ENCODE data around the gene PBX4. TPM values are rescaled to one million over a fixed set of nuclear protein-coding genes. Genes with fewer than 3 reads are reported as not detected.
A peak's percentile ranks its signal among the peaks of the same experiment; 100 is the strongest.
"Not testable (repeated sequence)": the region's sequence is repeated elsewhere in the genome, so short reads cannot be mapped to it uniquely, and the experiment has no call there.

Gene PBX4
- total and polyA plus RNA-seq, 10 donors, result 4.4 to 17.8 (median 9.7) TPM

GRCh38 chr19:19615086-19615485, 3.4 kb downstream of the PBX4 start:
- Histone ChIP-seq H3K27me3 (replicated peaks in 1 of 7) (peaks cover 0 to 13% (median 0%) of the 10 kb centered on the region in 7 donors), H3K27ac (peak overlapping the region in 1 of 8 donors; percentile 22), H3K4me1 (peaks cover 0 to 37% (median 17%) of the 10 kb centered on the region in 6 donors), H3K4me3 (no peak overlapping the region), H3K9me3 (no peaks in the 10 kb centered on the region), H3K36me3 (no peaks in the 10 kb centered on the region)
- no peak for DNase-seq
- intact Hi-C loops (cut with DNase I; ENCODE audit: low total_unique reads), result no loop called here
- WGBS, 5 donors, result 66 to 90% (median 81%) methylated on average over 3 of the region's 3 CpGs
- TF ChIP-seq CTCF (IDR thresholded peaks at IDR 0.05 in 8 of 11, conservative IDR thresholded peaks at IDR 0.05 in 3 of 11), result no peak
- TF ChIP-seq POLR2AphosphoS5 (IDR thresholded peaks at IDR 0.05), result no peak
- no peak for TF ChIP-seq POLR2A (IDR thresholded peaks at IDR 0.05)

GRCh38 chr19:19613506-19613905, 5.0 kb downstream of the PBX4 start:
- 89 to 94% (median 94%) methylated on average over 4 of the region's 4 CpGs for WGBS, 5 donors
- intact Hi-C loops (cut with DNase I; ENCODE audit: low total_unique reads), result no loop called here
- TF ChIP-seq POLR2AphosphoS5 (IDR thresholded peaks at IDR 0.05) (no peak), POLR2A (IDR thresholded peaks at IDR 0.05) (no peak), CTCF (IDR thresholded peaks at IDR 0.05 in 8 of 11, conservative IDR thresholded peaks at IDR 0.05 in 3 of 11) (no peak)
- H3K4me1 ChIP-seq, result peaks cover 0 to 28% (median 8%) of the 10 kb centered on the region in 6 donors
- no peak overlapping the region for H3K4me3 ChIP-seq
- peaks cover 0 to 13% (median 0%) of the 10 kb centered on the region in 7 donors for H3K27me3 ChIP-seq (replicated peaks in 1 of 7)
- no peak overlapping the region for H3K27ac ChIP-seq
- no peaks in the 10 kb centered on the region for H3K36me3 ChIP-seq
- DNase-seq, result no peak
- no peaks in the 10 kb centered on the region for H3K9me3 ChIP-seq

GRCh38 chr19:19610376-19611202, 7.9 kb downstream of the PBX4 start:
- Histone ChIP-seq H3K36me3 (no peaks in the 10 kb centered on the region), H3K4me3 (no peak overlapping the region), H3K9me3 (no peaks in the 10 kb centered on the region), H3K27me3 (replicated peaks in 1 of 7) (no peaks in the 10 kb centered on the region), H3K27ac (no peak overlapping the region), H3K4me1 (peaks cover 0 to 13% (median 0%) of the 10 kb centered on the region in 6 donors)
- no peak for DNase-seq
- 86 to 92% (median 91%) methylated on average over 10 of the region's 10 CpGs for WGBS, 5 donors
- TF ChIP-seq CTCF (IDR thresholded peaks at IDR 0.05 in 8 of 11, conservative IDR thresholded peaks at IDR 0.05 in 3 of 11), result no peak
- intact Hi-C loops (cut with DNase I; ENCODE audit: low total_unique reads), result no loop called here

- H3K4me3 ChIP-seq; DNase-seq; intact Hi-C loops (cut with DNase I; ENCODE audit: low total_unique reads); H3K36me3 ChIP-seq; H3K9me3 ChIP-seq; H3K27me3 ChIP-seq (replicated peaks in 1 of 7): not testable (repeated sequence)
- Histone ChIP-seq H3K27ac (peak overlapping the region in 3 of 8 donors; percentile 9 to 48 (median 21)), H3K4me1 (peaks cover 0 to 24% (median 0%) of the 10 kb centered on the region in 6 donors)
- WGBS, 5 donors, result 90 to 98% (median 95%) methylated on average over 8 of the region's 8 CpGs
Measured at GRCh38 chr19:19606686-19607085, 11.8 kb downstream of the PBX4 start.
